SK-N-SH treated with all-trans-retinoic acid at 6 μM for 48 hours (cell line): ENCODE data around the gene FNDC8.
A peak's percentile ranks its signal among the peaks of the same experiment; 100 is the strongest.
"Not testable (repeated sequence)": the region's sequence is repeated elsewhere in the genome, so short reads cannot be mapped to it uniquely, and the experiment has no call there.

Experiments used
- ATAC-seq: fragments of 200-7000 bp; cut with Tn5 transposase; 3 replicates; pipeline ENCODE4 v1.9.1; 2020; ENCODE audit warnings: mild to moderate bottlenecking, moderate library complexity
- ARNTL ChIP-seq: fragments of 450-650 bp; formaldehyde crosslinking; IDR thresholded peaks from 2 replicates; pipeline ENCODE4 v1.5.0; 2020; ENCODE audit warnings: low read depth, mild to moderate bottlenecking, moderate library complexity, borderline replicate concordance
- BACH2 ChIP-seq: fragments of 250-450 bp; sonication (Bioruptor Pico); IDR thresholded peaks from 2 replicates; pipeline ENCODE4 v1.9.0; 2021; ENCODE audit warnings: mild to moderate bottlenecking, borderline replicate concordance
- ESRRG ChIP-seq: fragments of 250-450 bp; sonication (Bioruptor Pico); IDR thresholded peaks from 2 replicates; pipeline ENCODE4 v1.6.1; 2021; ENCODE audit warnings: mild to moderate bottlenecking
- ISL1 ChIP-seq: fragments of 250-450 bp; sonication (Bioruptor Pico); IDR thresholded peaks from 2 replicates; pipeline ENCODE4 v2.1.2; 2022; ENCODE audit warnings: mild to moderate bottlenecking, moderate library complexity
- OSR1 ChIP-seq: fragments of 250-450 bp; sonication (Bioruptor Pico); IDR thresholded peaks from 2 replicates; pipeline ENCODE4 v1.8.0; 2022; ENCODE audit warnings: moderate library complexity, mild to moderate bottlenecking, inconsistent platforms
- PPARA ChIP-seq: fragments of 250-450 bp; sonication (Bioruptor Pico); IDR thresholded peaks from 2 replicates; pipeline ENCODE4 v1.5.0; 2020; ENCODE audit warnings: mild to moderate bottlenecking, borderline replicate concordance
- RARB ChIP-seq: fragments of 250-450 bp; sonication (Bioruptor Pico); IDR thresholded peaks from 2 replicates; pipeline ENCODE4 v1.8.0; 2021; ENCODE audit warnings: mild to moderate bottlenecking, moderate library complexity
- SNAI2 ChIP-seq: fragments of 250-450 bp; sonication (Bioruptor Pico); IDR thresholded peaks from 2 replicates; pipeline ENCODE4 v1.5.0; 2020; ENCODE audit warnings: mild to moderate bottlenecking, moderate library complexity
- TCF4 ChIP-seq: fragments of 250-450 bp; sonication (Bioruptor Pico); IDR thresholded peaks from 2 replicates; pipeline ENCODE4 v1.8.0; 2021; ENCODE audit warnings: mild to moderate bottlenecking, moderate library complexity, borderline replicate concordance
- TOX ChIP-seq: fragments of 250-450 bp; sonication (Bioruptor Pico); IDR thresholded peaks from 2 replicates; pipeline ENCODE4 v1.8.0; 2021; ENCODE audit warnings: mild to moderate bottlenecking, moderate library complexity, borderline replicate concordance
- ZC3H10 ChIP-seq: fragments of 250-450 bp; sonication (Bioruptor Pico); IDR thresholded peaks from 2 replicates; pipeline ENCODE4 v1.5.1; 2021; ENCODE audit warnings: mild to moderate bottlenecking, moderate library complexity
- ZFP3 ChIP-seq: fragments of 250-450 bp; sonication (Bioruptor Pico); IDR thresholded peaks from 2 replicates; pipeline ENCODE4 v1.5.0; 2020; ENCODE audit warnings: mild to moderate bottlenecking, moderate library complexity
- ZFP30 ChIP-seq: fragments of 450-650 bp; formaldehyde crosslinking; IDR thresholded peaks from 2 replicates; pipeline ENCODE4 v1.5.0; 2022; ENCODE audit warnings: mild to moderate bottlenecking, moderate library complexity
- ZNF565 ChIP-seq: fragments of 450-650 bp; formaldehyde crosslinking; conservative IDR thresholded peaks from 2 replicates; pipeline ENCODE4 v1.5.0; 2020; ENCODE audit warnings: low read depth, mild to moderate bottlenecking, moderate library complexity
- ZNF8 ChIP-seq: fragments of 450-650 bp; formaldehyde crosslinking; IDR thresholded peaks from 2 replicates; pipeline ENCODE4 v1.5.0; 2020; ENCODE audit warnings: mild to moderate bottlenecking, moderate library complexity
- TF ChIP-seq, protein P1 (sequence below): fragments of 250-450 bp; sonication (Bioruptor Pico); IDR thresholded peaks from 2 replicates; pipeline ENCODE4 v1.8.0; 2021; ENCODE audit warnings: low read depth, mild to moderate bottlenecking, moderate library complexity, borderline replicate concordance
- TF ChIP-seq, protein P2 (sequence below): fragments of 250-450 bp; sonication (Bioruptor Pico); IDR thresholded peaks from 2 replicates; pipeline ENCODE4 v1.5.0; 2020; ENCODE audit warnings: mild to moderate bottlenecking, moderate library complexity
- TF ChIP-seq, protein P3 (sequence below): fragments of 250-450 bp; sonication (Bioruptor Pico); IDR thresholded peaks from 2 replicates; pipeline ENCODE4 v1.5.1; 2020; ENCODE audit warnings: low read depth, mild to moderate bottlenecking, moderate library complexity
- TF ChIP-seq, protein P4 (sequence below): fragments of 250-450 bp; sonication (Bioruptor Pico); IDR thresholded peaks from 2 replicates; pipeline ENCODE4 v1.5.1; 2021; ENCODE audit warnings: mild to moderate bottlenecking, moderate library complexity

FNDC8 gene

GRCh38 chr17:35104844-35105450, 16.5 kb upstream of the FNDC8 start:
- ATAC-seq, result no peak
- TF ChIP-seq ISL1 (CRISPR knock-in tag) (no peak), ZNF565 (CRISPR knock-in tag) (no peak), TOX (no peak), ZFP3 (no peak), ZNF8 (CRISPR knock-in tag) (no peak), ARNTL (CRISPR knock-in tag) (no peak)

DNA sequence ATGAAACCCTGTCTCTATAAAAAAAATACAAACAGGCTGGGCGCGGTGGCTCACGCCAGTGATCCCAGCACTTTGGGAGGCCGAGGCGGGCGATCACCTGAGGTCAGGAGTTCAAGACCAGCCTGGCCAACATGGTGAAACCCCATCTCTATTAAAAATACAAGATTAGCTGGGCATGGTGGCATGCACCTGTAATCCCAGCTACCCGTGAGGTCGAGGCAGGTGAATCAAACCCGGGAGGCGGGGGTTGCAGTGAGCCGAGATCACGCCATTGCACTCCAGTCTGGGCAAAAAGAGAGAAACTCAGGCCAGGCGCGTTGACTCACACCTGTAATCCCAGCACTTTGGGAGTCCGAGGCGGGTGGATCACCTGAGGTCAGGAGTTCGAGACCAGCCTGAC, 10.6 kb upstream of the FNDC8 start:
- ATAC-seq, result not testable (repeated sequence)

DNA sequence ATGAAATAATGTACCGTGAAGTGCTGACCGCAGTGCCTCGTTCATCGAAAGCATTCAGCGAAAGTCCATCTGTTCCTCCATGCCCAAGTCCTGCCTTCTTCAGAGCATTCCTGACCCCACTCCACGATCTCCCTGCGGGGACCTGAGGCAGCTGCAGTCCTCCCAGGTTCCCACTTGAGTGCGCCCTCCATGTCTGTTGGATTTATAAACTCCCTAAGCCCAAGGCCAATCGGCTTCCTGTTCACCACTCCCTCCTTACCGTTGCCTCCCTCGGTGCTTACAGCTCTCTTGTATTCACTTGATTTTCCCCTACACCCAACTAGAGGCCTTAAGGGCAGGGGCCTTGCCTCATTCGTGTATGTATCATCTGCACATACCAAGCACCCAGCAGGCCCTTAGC, 4.6 kb upstream of the FNDC8 start:
- no peak for TF ChIP-seq OSR1 (CRISPR knock-in tag)
- no peak for TF ChIP-seq PPARA (CRISPR knock-in tag)
- TF ChIP-seq ZC3H10 (CRISPR knock-in tag), result no peak
- TF ChIP-seq, protein P1, sequence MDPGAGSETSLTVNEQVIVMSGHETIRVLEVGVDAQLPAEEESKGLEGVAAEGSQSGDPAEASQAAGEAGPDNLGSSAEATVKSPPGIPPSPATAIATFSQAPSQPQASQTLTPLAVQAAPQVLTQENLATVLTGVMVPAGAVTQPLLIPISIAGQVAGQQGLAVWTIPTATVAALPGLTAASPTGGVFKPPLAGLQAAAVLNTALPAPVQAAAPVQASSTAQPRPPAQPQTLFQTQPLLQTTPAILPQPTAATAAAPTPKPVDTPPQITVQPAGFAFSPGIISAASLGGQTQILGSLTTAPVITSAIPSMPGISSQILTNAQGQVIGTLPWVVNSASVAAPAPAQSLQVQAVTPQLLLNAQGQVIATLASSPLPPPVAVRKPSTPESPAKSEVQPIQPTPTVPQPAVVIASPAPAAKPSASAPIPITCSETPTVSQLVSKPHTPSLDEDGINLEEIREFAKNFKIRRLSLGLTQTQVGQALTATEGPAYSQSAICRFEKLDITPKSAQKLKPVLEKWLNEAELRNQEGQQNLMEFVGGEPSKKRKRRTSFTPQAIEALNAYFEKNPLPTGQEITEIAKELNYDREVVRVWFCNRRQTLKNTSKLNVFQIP (CRISPR knock-in tag), result no peak
- TF ChIP-seq, protein P2, sequence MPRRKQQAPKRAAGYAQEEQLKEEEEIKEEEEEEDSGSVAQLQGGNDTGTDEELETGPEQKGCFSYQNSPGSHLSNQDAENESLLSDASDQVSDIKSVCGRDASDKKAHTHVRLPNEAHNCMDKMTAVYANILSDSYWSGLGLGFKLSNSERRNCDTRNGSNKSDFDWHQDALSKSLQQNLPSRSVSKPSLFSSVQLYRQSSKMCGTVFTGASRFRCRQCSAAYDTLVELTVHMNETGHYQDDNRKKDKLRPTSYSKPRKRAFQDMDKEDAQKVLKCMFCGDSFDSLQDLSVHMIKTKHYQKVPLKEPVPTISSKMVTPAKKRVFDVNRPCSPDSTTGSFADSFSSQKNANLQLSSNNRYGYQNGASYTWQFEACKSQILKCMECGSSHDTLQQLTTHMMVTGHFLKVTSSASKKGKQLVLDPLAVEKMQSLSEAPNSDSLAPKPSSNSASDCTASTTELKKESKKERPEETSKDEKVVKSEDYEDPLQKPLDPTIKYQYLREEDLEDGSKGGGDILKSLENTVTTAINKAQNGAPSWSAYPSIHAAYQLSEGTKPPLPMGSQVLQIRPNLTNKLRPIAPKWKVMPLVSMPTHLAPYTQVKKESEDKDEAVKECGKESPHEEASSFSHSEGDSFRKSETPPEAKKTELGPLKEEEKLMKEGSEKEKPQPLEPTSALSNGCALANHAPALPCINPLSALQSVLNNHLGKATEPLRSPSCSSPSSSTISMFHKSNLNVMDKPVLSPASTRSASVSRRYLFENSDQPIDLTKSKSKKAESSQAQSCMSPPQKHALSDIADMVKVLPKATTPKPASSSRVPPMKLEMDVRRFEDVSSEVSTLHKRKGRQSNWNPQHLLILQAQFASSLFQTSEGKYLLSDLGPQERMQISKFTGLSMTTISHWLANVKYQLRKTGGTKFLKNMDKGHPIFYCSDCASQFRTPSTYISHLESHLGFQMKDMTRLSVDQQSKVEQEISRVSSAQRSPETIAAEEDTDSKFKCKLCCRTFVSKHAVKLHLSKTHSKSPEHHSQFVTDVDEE (CRISPR knock-in tag), result no peak
- TF ChIP-seq ARNTL (CRISPR knock-in tag), result no peak
- ATAC-seq, result no peak

DNA sequence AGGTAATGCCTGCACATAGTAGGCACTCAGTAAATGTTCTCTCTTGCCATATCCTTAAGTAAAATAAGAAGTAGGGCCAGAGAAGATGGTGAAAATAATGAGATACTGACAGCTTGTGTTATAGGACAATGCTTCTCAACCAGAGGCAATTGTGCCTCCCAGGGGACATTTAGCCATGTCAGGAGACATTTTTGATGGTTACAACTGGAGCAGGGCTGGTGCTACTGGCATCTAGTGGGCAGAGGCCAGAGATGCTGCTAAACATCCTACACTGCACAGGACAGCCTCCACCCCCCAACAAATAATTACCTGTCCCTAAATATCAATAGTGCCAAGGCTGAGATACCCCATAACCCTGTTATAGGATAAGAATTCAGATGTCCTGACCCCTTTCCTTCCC, 3.4 kb upstream of the FNDC8 start:
- no peak for TF ChIP-seq ZFP3
- TF ChIP-seq, protein P3, sequence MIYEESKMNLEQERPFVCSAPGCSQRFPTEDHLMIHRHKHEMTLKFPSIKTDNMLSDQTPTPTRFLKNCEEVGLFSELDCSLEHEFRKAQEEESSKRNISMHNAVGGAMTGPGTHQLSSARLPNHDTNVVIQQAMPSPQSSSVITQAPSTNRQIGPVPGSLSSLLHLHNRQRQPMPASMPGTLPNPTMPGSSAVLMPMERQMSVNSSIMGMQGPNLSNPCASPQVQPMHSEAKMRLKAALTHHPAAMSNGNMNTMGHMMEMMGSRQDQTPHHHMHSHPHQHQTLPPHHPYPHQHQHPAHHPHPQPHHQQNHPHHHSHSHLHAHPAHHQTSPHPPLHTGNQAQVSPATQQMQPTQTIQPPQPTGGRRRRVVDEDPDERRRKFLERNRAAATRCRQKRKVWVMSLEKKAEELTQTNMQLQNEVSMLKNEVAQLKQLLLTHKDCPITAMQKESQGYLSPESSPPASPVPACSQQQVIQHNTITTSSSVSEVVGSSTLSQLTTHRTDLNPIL (CRISPR knock-in tag), result no peak
- TF ChIP-seq ZC3H10 (CRISPR knock-in tag), result no peak
- no peak for TF ChIP-seq OSR1 (CRISPR knock-in tag)
- TF ChIP-seq PPARA (CRISPR knock-in tag), result no peak
- no peak for TF ChIP-seq ZNF8 (CRISPR knock-in tag)
- TF ChIP-seq ZFP30, result no peak
- ATAC-seq, result peak; percentile 20; the same call in 1 of the 3 replicates

GRCh38 chr17:35119370-35120165, 1.8 kb upstream of the FNDC8 start, which contains the start of gene RAD51D:
RAD51D (minus strand) TSS chr17:35119860; CDS start chr17:35119613, 247 bp downstream.
- peak; percentile 94 for ATAC-seq
- no peak for TF ChIP-seq RARB
- TF ChIP-seq ZNF8 (CRISPR knock-in tag), result no peak
- TF ChIP-seq PPARA (CRISPR knock-in tag), result no peak
- no peak for TF ChIP-seq ESRRG (CRISPR knock-in tag)
- TF ChIP-seq, protein P2 (CRISPR knock-in tag), result no peak
- no peak for TF ChIP-seq SNAI2
- no peak for TF ChIP-seq TCF4 (CRISPR knock-in tag)
- TF ChIP-seq, protein P4, sequence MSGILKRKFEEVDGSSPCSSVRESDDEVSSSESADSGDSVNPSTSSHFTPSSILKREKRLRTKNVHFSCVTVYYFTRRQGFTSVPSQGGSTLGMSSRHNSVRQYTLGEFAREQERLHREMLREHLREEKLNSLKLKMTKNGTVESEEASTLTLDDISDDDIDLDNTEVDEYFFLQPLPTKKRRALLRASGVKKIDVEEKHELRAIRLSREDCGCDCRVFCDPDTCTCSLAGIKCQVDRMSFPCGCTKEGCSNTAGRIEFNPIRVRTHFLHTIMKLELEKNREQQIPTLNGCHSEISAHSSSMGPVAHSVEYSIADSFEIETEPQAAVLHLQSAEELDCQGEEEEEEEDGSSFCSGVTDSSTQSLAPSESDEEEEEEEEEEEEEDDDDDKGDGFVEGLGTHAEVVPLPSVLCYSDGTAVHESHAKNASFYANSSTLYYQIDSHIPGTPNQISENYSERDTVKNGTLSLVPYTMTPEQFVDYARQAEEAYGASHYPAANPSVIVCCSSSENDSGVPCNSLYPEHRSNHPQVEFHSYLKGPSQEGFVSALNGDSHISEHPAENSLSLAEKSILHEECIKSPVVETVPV (CRISPR knock-in tag), result no peak
- no peak for TF ChIP-seq ZFP30
- TF ChIP-seq, protein P3 (CRISPR knock-in tag), result no peak
- TF ChIP-seq ZNF565 (CRISPR knock-in tag), result no peak
- no peak for TF ChIP-seq BACH2 (CRISPR knock-in tag)
- TF ChIP-seq ZC3H10 (CRISPR knock-in tag), result no peak
